NCI-H2227 treated with DMSO at 0.1 percent for 48 hours (cell line): ENCODE data around the gene CASKIN1.
"Not testable (repeated sequence)": the region's sequence is repeated elsewhere in the genome, so short reads cannot be mapped to it uniquely, and the experiment has no call there.

Source experiments
- DNase-seq: peaks from one replicate; lab custom pipeline; 2025; lab: John Stamatoyannopoulos, UW

The CASKIN1 gene

GRCh38 chr16:2135071-2135470 lies 61.3 kb downstream of the CASKIN1 start:
- DNase-seq: not testable (repeated sequence)

GRCh38 chr16:2133797-2134196 lies 62.6 kb downstream of the CASKIN1 start:
- DNase-seq: not testable (repeated sequence)

GRCh38 chr16:2129890-2130447 lies 66.4 kb downstream of the CASKIN1 start:
- not testable (repeated sequence) for DNase-seq

- DNase-seq: not testable (repeated sequence)
Measured at GRCh38 chr16:2129251-2129650, 67.2 kb downstream of the CASKIN1 start.

GRCh38 chr16:2127630-2128280 lies 68.7 kb downstream of the CASKIN1 start:
- not testable (repeated sequence) for DNase-seq
